HG02981 (cell line): Measurements from ENCODE around the gene CHD9.
"Not testable (repeated sequence)": the region's sequence is repeated elsewhere in the genome, so short reads cannot be mapped to it uniquely, and the experiment has no call there.

Source experiments
- ATAC-seq: cut with Tn5 transposase; IDR thresholded peaks from one replicate; pipeline ENCODE4 v1.9.1; 2021; ENCODE audit warnings: mild to moderate bottlenecking, moderate library complexity; ENCODE audit not compliant: unreplicated experiment

Gene CHD9

GRCh38 chr16:53054670-53055485, at the start of gene CHD9:
CHD9 (plus strand) TSS chr16:53054991; CDS start chr16:53156090, 101,099 bp downstream.
- peak; percentile 76 for ATAC-seq

DNA sequence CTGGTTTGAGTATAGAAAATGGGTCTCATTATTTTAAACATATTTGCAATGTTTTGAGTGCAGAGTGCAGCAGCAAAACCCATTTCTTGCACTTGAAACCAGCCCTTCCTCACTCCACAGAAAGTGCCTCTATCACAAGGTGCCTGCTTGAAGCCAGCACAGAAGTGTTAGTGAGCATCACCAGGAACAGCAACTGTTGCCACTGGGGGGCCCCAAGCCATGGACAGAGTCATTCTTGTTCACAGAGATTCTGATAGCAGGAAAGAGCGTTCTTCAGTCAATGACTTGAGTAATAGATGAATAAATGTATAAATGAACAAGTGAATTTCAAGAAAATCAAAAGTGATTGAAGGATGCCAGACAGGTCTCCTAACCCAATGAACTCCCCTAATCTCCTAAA, 47.7 kb upstream of the CHD9 start:
- no peak for ATAC-seq

- no peak for ATAC-seq
Measured at GRCh38 chr16:53014287-53014686, 40.5 kb upstream of the CHD9 start.

- ATAC-seq = no peak
Measured at GRCh38 chr16:53018834-53019416, 35.9 kb upstream of the CHD9 start.

GRCh38 chr16:53022374-53022773, 32.4 kb upstream of the CHD9 start:
- ATAC-seq = no peak

DNA sequence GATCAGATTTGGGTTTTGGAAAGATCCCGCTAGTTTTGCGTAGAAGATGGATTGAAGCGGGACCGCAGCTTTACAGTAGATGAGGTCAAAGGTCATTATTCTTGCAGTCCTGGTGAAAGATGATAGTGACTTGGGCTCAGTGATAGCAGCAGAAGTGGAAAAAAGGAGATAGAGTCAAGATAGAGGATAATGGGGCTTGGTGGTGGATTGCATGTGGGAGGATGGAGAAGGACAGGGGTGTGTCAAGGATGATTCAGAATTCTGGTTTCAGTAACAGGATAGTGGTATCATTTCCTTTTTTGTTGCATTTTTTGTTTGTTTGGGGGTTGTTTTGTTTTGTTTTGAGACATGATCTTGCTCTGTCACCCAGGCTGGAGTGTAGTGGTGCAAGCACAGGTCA, 30.7 kb upstream of the CHD9 start:
- ATAC-seq = no peak

GRCh38 chr16:53029971-53030370, 24.8 kb upstream of the CHD9 start:
- no peak for ATAC-seq

DNA sequence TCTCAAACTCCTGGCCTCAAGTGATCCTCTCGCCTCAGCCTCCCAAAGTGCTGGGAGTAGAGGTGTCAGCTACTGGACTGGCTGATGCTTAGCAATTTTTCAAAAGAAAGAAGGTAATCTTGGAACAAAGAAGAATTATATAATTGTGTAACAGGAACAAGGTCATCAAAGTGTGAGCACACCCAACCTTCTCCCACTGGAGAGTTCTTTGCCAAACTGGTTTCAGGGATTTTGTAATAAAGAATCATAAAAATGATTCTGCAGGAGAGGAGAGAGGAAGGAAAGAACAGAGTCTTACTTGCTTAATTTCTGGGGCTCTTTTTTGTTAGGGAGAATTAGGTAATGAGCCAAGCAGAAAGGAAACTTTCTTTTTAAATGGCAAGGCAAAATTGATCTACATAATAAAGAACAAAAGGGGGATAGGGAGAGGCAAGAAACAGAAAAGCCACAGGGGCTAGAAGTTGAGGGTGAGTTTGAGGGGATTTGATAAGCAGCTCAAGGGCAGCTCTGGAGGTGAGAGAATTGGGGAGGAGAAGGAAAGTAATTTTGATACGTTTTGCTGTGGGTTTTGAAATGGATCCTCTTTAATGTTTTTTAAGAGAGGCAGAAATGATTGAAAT, 23.4 kb upstream of the CHD9 start:
- no peak for ATAC-seq

GRCh38 chr16:53034306-53034705, 20.5 kb upstream of the CHD9 start:
- ATAC-seq = no peak

DNA sequence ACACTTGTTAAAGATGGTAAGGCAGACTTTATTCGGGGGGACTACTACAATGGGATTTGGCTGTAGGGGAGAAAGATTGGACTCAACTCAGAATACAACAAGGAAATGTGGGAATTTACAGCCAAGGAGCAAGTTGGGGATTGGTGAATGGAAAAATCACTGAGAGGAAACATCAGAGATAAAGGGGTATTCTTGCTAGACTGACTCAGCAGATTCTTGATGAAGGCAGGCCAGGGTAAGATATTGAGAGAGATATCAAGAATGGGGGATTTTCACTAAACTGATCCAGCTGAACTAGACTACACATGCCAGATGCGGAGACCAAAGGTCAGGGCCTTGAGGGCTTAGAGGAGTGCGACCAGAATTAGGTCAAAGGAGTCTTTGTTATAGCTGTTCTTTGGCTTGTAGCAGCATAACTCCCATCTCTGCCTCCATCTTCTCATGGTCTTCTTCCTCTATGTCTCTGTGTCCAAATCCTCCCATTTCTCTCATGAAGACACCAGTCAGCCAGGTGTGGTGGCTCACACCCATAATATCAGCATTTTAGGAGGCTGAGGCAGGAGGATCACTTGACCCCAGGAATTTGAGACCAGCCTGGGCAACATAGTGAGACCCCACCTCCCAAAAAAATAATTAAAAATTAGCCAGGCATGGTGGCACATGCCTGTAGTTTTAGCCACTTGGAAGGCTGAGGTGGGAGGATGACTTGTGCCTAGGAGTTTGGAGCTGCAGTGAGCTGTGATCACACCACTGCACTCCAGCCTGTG, 19.4 kb upstream of the CHD9 start:
- no peak for ATAC-seq

DNA sequence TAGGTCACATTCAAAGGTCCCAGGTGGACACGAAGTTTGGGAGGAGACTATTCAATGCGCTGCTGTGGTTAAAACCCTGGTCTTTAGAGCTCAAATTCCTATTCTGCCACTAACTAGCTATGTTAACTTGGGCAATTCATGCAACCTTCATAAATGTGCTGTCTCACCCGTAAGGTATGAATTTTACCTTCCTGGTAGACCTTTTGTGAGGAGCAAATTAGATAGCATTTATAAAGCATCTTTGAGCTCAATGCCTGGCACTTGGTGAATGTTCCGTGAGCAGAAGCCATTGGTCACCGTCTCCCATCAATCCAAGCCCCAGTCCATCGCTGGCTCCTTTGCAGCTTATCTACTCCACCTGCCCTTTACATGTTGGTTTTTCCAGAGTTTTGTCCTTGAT, 18.7 kb upstream of the CHD9 start:
- ATAC-seq = no peak

GRCh38 chr16:53036711-53037110, 18.1 kb upstream of the CHD9 start:
- not testable (repeated sequence) for ATAC-seq

- ATAC-seq = no peak
Measured at GRCh38 chr16:53040788-53041187, 14.0 kb upstream of the CHD9 start.

DNA sequence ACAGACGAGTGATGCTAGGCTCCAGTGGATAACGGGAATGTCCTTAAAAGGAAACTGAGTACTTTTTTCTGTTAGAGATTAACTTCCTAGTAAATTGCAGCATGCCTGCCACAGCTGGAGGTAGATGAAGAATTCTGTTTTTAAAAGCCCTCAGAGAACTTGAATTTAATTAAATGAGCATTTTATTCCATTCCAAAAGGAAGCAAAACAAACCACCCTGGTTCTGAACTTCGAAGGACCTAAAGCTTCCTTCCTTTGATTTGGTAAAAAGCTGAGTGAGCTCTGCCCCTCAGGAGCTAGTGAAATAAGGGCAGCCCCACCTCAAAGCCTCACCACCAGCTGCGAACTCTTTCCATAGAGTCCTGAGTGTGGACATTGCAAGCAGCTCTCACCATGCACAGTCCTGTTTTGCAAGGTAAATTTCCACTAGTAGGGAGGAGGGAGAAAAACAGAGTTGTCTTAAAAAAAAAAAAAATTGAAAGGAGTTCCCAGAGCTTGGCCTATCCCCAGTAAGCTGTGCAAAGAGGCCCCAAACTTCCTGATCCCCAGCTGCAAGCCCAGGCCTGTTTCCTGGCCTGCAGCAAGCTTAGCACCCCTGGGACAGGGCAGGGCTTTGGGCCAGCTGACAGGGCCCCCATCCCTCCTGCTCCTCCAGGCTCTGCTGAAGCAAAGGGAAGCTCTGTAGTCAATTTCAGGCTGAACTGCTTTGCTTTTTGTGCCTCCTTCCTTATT, 13.3 kb upstream of the CHD9 start:
- no peak for ATAC-seq

DNA sequence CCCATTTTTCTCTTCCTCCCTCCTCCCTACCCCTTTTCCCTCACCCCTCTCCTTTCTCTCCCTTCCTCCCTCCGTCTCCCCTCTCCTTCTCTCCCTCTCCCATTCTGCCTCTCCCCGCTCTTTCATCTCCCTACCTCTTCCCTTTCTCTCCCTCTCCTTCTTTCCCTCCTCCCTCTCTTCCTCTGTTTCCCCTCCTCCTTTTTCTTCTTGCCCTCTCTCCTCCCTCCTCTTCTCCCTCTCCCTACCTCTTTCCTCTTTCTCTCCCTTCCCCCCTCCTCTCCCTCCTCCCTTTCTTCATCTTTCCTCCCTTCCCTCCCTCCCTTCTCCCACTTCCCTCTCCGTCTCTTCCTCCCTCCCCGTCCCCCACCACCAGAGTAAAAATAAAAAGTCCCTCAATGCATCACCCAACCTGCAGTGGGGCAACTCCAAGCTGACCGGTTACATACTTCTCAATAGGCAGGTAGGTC, 12.5 kb upstream of the CHD9 start:
- ATAC-seq = no peak

DNA sequence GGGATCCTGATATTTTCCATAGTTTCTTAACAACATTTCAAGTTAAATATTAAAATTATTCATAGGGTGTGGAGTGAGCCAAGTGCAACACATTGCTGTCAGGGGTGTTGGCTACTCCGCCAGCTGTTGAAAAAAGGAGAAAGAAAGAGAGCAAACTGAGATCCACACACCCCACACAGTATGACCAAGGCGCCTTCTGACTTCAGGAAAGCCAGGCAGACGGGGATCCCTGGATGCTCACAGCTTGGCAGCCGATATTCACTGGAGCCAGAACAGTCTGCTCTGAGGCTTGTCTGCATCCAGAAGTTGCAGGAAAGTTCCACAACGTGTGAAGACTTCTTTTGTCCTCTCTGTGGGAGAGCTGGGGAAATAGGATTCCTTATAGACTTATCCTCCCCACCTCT, 11.4 kb upstream of the CHD9 start:
- no peak for ATAC-seq

GRCh38 chr16:53043986-53044601, 10.7 kb upstream of the CHD9 start:
- ATAC-seq = no peak

DNA sequence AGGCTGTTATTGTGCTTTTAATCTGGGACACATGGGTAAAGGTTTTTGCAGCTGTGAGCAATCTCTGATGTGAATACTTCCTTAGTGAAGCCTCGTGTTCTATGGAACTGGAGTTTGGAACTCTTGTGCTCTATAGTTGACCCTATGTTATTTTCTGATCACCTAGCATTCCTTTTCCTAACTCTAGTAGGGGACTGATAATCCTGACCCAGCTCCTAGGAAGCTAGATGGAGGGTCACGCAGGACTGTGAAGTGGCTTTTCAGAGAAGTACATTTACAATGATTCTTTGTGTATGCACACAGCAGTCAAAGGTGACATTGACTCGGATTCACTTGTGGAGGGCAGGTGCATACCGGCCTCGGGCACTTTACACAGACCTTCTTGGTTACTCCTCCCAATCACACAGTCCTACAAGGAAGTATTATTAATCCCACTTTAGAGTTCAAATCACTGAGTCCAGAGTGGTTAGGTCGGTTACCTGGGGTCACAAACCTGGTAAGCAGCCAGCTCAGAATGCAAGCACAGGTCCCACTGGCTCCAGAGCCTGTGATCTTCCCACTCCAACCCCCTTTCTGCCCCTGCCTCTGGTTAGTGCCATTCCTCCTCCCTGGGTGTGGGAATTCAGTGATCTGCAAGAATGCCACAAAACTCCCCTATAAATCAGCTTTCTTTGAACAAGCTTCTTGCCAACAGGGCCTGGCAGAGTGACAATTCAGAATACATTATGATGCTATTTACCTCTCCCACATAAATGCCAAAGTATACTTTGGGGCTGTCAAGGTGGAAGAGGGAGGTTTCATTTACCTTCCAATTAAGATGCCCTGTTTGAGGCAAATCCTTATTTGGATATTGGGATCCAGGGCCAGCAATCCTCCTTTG, 9.2 kb upstream of the CHD9 start:
- no peak for ATAC-seq

DNA sequence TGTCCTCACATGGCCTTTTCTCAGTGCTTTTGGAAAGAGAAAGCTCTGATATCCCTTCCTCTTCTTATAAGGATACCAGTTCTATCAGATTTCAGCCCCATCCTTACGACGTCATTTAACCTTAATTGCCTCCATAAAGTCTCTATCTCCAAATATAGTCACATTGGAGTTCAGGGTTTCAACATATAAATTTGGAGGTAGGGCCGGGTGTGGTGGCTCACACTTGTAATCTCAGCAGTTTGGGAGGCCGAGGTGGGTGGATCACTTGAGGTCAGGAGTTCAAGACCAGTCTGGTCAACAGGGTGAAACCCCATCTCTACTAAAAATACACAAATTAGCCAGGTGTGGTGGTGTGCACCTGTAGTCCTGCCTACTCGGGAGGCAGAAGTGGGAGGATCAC, 7.3 kb upstream of the CHD9 start:
- ATAC-seq = not testable (repeated sequence)
